ENCODE data around the gene IARS1. TPM values are rescaled to one million over a fixed set of nuclear protein-coding genes. Genes with fewer than 3 reads are reported as not detected.

The IARS1 gene
- total and polyA plus RNA-seq, 10 of the 15 experiments (the other 5 are each of a cell fraction or from before 2014, with no cell fraction given): 71.0 to 227 (median 153) TPM

DNA sequence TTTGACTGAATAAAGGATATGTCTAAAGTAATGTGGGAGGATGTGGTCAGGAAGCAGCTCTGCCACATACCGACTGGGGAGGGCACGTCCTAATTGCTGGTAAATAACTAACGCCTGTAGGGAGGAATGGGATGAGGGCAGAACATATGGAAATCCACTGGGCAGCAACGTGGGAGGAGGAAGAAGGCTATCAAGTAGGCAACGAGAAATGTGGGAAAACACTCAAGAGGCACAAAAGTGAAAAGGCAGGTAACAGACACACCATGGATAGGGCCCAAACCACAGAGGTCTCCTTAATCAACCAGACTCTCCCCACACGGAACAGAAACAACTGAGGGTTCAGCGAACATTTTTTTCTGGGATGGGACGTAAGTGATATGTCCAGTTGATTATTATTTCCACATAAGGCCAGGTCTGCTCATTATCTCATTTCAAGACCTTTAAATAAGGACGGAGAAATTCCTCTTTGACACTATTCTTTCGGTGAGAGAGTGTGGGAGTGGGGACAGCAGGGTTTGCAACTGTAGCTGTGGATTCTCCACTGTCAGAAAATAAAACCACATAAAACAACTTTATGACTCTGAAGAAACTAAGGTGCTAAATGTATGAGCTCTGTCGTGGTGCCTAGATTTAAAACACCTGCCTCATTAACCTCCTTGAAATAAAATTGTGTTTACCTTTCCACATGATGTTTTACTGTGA is 17.0 kb downstream of the IARS1 start:
- no peaks in the 10 kb centered on the region for H3K79me2 ChIP-seq (ENCODE audit: control insufficient read depth, insufficient read depth, low read length)
- H3K36me3 ChIP-seq (ENCODE audit: control insufficient read depth in 2 of 2, insufficient read depth in 2 of 2, low read length in 1 of 2): peaks cover 23 to 41% of the 10 kb centered on the region in 2 experiments
- ATAC-seq (no peak), DNase-seq (ENCODE audit: low read depth, low spot score) (no peak), FAIRE-seq (no peak)
- no peaks in the 10 kb centered on the region for H4K20me1 ChIP-seq (ENCODE audit: control insufficient read depth, insufficient read depth)
- in situ Hi-C loops (cut with MboI) (no loop called here), intact Hi-C loops (cut with micrococcal nuclease; ENCODE audit: unreplicated experiment) (no loop called here)
- RAD21 ChIA-PET (ENCODE audit: unreplicated experiment): no interaction called here
- no peaks in the 10 kb centered on the region for H3K4me1 ChIP-seq (ENCODE audit: control insufficient read depth, insufficient read depth, low read length)
- H3K4me3 ChIP-seq: no peak overlapping the region
- 56% methylated on average over 11 of the region's 11 CpGs for WGBS (ENCODE audit: insufficient coverage, insufficient replicate concordance, low lambda C conversion rate, missing lambda C conversion rate)
- H3K27me3 ChIP-seq (replicated peaks in 1 of 2; ENCODE audit: control insufficient read depth in 2 of 2, insufficient read depth in 2 of 2, low read length in 1 of 2): no peaks in the 10 kb centered on the region
- no peak overlapping the region for H3K4me2 ChIP-seq (ENCODE audit: control insufficient read depth, insufficient read depth)
- POLR2A ChIA-PET: interaction anchor here (0.9 kb wide), 1 partner anchor 15 kb away, joined by 3 read pairs; no protein-coding TSS in a partner anchor
- no TSS peak for BruUV-seq (replicated peaks)
- no peaks in the 10 kb centered on the region for H3K9me3 ChIP-seq (replicated peaks; ENCODE audit: control insufficient read depth, insufficient read depth, low read length)
- no peak overlapping the region for H2AFZ ChIP-seq (ENCODE audit: control insufficient read depth, low read depth, low read length)
- SMC1A ChIA-PET (ENCODE audit: uncharacterized antibody, unreplicated experiment): interaction anchor here (1.3 kb wide), 1 partner anchor 11 kb away, joined by 4 read pairs; no protein-coding TSS in a partner anchor
- H3K27ac ChIP-seq (ENCODE audit: control insufficient read depth, insufficient read depth): no peak overlapping the region
- CTCF ChIA-PET: no interaction called here
- H3K9ac ChIP-seq (ENCODE audit: control insufficient read depth, insufficient read depth, low read length): no peak overlapping the region
- TF ChIP-seq BHLHE40 (IDR thresholded peaks at IDR 0.05; ENCODE audit: borderline replicate concordance in 1 of 2, low read depth in 2 of 2, low read length in 1 of 2) (no peak), ESRRA (IDR thresholded peaks at IDR 0.05; ENCODE audit: low read length) (no peak), NRF1 (conservative IDR thresholded peaks at IDR 0.05; ENCODE audit: low read depth, low read length) (no peak), SMAD5 (IDR thresholded peaks at IDR 0.05; ENCODE audit: low read depth) (no peak), IRF5 (IDR thresholded peaks at IDR 0.05; ENCODE audit: borderline replicate concordance) (no peak), ZBTB40 (IDR thresholded peaks at IDR 0.05; ENCODE audit: borderline replicate concordance) (no peak), CREB1 (IDR thresholded peaks at IDR 0.05; ENCODE audit: low read depth) (no peak), DPF2 (IDR thresholded peaks at IDR 0.05) (no peak), POLR2AphosphoS5 (IDR thresholded peaks at IDR 0.05; ENCODE audit: low read length) (no peak), ELK1 (IDR thresholded peaks at IDR 0.05; ENCODE audit: low read depth, low read length) (no peak), BMI1 (IDR thresholded peaks at IDR 0.05; ENCODE audit: borderline replicate concordance) (no peak), WRNIP1 (IDR thresholded peaks at IDR 0.05; ENCODE audit: borderline replicate concordance, low read depth, low read length) (no peak), ASH2L (IDR thresholded peaks at IDR 0.05; ENCODE audit: borderline replicate concordance, low read depth) (no peak), SREBF1 (IDR thresholded peaks at IDR 0.05; ENCODE audit: low read length) (no peak)
- TF ChIP-seq, protein P1, sequence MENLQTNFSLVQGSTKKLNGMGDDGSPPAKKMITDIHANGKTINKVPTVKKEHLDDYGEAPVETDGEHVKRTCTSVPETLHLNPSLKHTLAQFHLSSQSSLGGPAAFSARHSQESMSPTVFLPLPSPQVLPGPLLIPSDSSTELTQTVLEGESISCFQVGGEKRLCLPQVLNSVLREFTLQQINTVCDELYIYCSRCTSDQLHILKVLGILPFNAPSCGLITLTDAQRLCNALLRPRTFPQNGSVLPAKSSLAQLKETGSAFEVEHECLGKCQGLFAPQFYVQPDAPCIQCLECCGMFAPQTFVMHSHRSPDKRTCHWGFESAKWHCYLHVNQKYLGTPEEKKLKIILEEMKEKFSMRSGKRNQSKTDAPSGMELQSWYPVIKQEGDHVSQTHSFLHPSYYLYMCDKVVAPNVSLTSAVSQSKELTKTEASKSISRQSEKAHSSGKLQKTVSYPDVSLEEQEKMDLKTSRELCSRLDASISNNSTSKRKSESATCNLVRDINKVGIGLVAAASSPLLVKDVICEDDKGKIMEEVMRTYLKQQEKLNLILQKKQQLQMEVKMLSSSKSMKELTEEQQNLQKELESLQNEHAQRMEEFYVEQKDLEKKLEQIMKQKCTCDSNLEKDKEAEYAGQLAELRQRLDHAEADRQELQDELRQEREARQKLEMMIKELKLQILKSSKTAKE (IDR thresholded peaks at IDR 0.05; ENCODE audit: low read depth, poor library complexity, severe bottlenecking): no peak
